Hematopoietic multipotent progenitor cell (in vitro differentiated cells): ENCODE results near the gene PRELP. TPM values are rescaled to one million over a fixed set of nuclear protein-coding genes. Genes with fewer than 3 reads are reported as not detected.

ENCODE experiments used
- DNase-seq, 3 donors: peaks; one replicate each; pipeline ENCODE4 v3.0.0-alpha.2; 2011 to 2015; ENCODE audit warnings: low read depth in 2 of 3, low spot score in 2 of 3
- total RNA-seq: library from RNA; depleted of rRNA; stranded (reverse); fragments of >200 nt; gene quantifications from one replicate; pipeline ENCODE4 v1.2.3, GENCODE V29; 2012

PRELP gene
- total RNA-seq, 1 donor = under 0.01 TPM

DNA sequence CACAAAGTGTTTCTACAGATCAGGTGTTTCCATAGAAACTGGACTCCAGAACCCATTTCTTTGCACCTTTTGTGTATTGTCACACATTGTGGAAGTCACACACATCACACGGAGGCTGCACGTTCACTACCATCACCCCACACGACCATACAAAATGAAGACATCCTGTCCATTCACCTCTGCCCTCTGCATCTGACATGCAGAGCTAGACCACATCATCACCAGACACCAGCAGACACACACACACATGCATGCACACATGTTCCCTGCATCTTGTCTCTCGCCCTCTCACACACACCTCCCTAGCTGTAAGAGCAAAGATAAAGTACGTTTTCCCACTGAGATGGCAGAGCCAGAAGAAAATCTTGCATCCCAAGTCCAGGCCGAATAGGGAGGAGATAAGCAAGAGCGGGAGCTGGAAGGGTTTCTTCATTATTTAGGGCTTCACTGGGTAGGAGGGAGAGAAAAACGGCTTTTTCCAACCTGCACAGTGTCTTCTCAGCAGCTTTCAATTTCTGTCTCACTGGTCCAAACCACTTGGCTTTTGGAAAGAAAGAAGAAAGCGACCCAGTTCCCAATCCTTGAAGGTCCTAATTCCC lies 709 bp downstream of the PRELP start:
- no peak for DNase-seq

DNA sequence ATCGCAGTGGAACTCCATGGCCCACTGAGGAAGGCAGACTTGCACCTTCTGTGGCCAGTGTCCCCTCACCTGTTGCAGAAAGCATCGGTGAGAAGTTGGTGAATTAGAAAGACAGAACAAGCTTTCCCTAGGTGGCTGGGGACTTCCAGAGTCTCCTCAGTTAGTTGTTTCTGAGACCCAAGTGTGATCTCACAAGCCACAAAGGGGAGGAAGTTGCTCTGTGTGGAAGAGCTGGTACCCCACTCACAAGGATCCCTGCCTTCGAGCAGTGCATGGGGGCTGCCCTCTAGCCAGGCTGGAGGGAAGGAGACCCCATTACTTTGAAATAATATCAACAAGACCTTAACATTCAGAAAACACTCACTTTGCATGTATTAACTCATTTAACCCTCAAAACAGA lies 2.1 kb downstream of the PRELP start:
- DNase-seq = no peak

DNA sequence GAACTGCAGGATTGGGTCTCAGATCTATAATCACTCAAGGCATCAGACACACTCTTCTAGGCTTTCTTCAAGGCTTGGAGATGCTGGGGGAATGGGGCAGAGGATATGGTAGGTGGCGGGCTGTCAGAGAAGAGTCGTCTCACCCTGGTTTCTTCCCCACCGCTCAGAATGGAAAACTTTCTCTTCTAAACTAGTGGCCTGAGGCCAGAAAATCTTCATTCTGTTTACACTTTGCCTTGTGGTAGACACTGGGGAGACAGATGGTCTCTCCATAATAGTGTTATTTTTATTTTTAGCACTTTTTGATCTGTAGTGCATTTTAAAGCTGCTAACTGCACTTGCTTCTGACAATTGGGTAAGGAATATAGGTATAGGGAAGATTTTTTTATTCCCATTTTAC lies 2.6 kb downstream of the PRELP start:
- no peak for DNase-seq

DNA sequence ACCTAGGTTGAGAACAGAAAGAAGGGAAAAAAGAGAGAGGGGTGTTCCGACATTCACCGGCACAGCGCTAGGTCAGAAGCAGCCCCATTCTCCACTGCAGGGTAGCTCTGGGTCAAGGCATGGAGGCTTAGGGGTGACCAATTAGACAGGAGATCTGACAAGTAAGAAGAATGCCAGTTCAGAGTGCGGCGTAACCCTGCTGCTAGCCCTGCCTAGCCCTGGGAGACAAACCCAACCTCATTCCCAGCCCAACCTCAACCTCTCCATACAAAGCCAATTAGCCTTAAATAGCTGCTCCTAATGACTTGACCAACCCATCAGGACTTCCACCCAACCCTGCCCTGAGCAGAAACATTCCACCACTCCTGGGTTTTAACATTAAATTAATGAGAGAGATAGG lies 3.4 kb downstream of the PRELP start:
- no peak for DNase-seq

DNA sequence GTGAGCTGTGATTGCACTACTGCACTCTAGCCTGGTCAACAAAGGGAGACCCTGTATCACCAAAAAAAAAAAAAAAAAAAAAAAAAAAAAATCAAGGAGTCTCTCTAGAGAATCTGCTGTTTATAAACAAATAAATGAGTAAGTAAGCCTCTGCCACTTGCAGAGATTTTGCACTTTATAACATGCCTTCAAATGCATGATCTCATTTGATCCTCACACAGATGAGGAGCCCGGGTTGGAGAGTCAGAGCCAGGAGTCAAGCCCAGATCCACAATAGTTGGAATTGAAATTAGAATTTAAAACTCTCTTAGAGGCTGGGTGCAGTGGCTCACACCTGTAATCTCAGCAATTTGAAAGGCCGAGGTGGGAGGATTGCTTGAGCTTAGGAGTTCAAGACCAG lies 4.0 kb downstream of the PRELP start:
- no peak for DNase-seq

DNA sequence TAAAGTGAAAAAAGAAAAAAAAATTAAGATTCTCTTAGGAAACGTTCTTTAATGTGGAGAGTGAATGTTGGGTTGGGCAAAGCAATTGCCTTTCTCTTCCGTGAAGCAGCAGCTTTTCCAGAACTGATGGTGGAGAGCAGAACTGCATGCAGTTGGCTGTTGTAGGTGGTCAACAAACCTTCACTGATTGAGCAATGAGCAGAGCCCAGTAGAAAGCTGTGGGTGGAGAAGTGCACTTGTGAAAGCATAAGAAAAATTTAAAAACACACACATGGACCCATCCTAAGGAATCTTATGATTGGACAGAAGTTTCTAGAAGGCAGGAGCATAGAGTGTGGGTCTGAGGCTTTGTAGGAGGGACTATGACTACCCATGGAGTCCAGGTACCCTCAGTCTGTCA lies 4.5 kb downstream of the PRELP start:
- no peak for DNase-seq

DNA sequence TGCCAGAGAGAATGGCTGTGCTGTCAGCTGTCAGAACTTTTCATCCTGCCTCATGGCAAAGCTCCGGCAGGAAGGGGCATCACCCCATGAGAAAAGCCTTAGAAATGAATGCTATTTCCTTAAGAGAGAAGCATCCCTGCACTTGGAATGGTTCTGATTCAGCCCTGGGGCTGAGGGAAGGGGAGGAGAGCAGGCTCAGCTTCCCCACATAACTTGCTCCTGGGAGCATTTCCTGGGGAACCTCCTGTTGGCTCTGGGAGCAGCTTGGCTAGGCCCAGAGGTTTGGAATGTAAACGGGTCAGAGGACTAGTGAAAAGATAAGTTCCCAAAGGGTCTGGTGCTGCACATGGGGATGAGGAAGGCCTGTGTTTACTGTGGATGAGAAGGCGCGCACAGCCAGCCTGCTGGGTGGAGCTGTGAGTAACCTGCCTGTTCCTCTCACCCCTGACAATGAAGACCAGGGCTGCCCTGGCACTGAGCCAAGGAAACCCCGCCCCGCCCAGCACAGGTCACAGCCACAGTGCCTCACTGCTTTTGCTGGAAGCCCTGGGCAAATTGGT lies 5.0 kb downstream of the PRELP start:
- DNase-seq = no peak

DNA sequence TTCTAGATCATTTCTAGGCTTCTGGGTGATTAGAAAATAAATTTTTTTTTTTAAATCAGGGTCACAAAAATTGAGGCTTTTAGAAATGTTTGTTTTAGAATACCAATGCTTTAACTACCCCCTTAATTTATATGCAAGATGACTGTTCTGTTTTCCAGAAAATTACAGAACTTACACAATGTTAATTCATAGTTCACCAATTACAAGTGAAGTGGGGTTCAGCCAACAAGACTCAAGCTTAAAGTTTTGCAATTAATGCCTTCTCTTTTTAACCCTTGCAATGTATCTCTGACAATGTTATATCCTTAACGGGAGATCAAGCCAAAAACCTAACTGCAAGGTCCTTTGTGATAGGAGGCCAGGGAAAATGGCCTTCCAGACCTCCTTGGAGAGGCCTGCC lies 5.6 kb downstream of the PRELP start:
- DNase-seq = no peak

DNA sequence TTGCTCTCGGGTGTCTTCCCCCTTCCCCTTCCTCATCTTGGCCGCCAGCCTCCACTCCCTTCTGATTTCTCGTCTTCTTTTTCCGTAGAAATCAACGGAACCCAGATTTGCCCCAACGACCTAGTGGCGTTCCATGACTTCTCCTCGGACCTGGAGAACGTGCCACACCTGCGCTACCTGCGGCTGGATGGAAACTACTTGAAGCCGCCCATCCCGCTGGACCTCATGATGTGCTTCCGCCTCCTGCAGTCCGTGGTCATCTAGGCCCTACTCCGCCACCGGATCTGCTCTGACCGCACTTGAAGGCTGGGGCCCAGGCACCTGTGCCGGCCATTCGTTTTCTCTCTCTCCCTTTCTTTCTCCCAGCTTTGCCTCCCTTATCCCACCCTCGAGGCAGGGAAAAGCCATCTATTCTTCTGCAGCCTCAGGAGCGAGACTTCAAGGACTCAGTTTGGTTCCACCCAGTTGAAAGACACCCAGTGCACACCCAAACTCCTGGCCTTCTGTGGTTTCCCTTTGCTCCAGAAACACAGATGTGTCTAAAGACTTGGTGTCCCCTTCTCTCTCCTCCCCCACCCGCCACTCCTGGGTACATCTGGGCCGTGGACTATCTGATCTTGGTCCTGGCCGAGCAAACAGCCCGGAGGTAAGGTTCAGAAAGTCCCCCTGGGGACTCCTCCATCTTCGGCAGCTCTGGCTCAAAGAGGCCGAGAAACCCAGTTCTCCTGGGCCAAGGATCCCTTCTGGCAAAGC lies 11.2 kb downstream of the PRELP start:
- DNase-seq = no peak

DNA sequence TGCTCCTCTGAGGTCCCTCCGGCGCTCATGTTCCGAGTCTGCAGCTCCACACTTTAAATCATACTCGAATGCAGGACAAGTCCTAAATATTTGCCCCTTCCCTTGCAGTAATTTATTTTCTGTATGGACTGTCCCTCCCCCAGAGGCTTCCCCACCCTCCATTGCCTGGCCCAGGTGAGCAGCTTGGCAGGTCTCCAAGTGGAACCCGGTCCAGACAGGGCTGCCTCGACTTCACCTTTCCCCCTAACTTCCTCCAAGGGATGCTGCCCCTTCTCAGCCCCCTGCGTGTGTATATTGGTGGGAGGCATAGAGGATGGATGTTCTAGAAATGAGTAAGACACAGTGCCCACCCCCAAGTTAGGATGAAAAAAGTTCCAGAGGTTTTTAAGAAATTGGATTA lies 12.9 kb downstream of the PRELP start:
- no peak for DNase-seq

DNA sequence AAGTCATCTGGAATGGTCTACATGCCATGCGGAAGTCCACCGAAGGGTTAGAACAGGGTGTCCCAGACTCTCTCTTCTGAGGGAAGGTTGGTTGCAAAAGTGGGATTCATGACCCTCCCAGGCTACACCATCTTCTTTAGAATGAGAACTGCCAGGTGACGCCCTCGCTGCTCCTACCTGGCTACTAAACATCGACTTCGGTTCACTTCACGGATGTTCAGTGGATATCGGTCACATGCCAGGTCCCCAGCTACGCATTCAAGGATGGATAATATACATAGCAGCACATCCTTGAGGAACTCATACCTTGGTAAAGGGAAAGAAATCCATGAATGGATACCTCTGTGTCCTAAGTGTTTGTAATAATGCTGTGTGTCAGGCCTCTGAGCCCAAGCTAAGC lies 15.0 kb downstream of the PRELP start:
- DNase-seq = no peak

DNA sequence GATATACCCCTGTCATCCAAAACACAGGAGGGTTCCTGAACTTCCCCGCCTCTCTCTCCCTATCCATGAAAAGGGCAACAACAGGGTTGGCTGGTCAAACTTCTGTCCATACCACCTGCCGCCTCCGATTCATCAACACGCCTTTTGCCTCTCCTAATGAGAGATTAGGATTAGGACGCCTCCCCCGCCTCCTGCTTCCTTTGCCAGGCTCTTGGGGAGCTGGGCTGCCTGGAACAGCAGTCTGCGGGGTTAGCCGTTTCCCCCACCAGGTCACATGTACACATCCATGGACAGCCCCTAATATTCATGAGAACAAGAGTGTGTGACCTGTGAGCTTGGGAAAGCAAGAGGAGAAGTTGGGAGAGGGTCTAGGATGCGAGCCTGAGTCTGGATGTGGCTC lies 16.1 kb downstream of the PRELP start:
- no peak for DNase-seq

DNA sequence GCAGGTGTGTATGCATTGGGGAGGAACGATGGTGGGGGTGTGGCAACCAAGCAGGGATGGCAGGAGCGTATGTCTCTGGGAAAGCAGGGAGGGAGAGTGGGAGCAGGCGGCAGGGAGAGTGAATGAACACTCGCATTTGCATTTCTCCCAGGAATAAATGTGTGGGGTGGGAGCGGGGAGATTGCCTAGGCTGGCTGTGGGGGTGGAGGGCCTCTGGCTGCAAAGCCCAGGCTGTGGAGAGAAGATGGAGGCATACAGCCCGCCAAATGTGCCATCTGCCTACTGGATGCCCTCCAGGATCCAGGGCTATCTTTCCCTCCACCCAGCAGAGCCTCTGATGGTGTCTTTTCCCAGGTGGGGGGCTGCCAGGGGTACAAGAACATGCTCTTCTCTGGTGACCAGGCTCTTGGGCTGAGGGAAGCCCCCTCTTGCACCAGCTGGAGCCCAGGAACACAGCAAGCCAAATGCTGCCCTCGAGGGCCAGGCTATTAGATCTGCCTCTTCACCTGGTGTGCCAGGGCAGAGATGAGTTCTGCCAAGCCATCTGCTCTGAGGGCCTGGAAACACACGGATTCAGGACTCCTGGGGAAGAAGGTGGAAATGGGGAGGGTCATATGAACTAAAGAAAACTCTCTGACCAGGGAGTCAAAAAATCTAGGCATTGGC lies 16.6 kb downstream of the PRELP start:
- DNase-seq = no peak

DNA sequence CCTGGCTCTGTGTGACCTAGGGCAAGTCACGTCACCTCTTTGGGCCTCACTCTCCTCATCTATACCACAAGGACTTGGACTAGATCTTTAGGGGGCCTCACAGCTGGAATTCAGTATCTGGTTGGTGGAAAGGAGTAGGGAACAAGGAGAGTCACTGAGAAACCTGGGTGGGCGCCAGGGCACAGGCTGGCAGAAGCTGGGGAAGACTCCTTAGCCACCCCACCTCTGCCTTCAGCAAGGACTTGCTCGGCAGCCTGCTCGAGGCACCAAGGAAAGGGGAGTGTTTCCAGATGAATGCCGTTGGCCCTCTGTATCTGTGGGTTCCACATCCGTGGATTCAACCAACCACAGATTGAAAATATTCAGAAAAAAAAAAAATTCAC lies 17.1 kb downstream of the PRELP start:
- DNase-seq = no peak

DNA sequence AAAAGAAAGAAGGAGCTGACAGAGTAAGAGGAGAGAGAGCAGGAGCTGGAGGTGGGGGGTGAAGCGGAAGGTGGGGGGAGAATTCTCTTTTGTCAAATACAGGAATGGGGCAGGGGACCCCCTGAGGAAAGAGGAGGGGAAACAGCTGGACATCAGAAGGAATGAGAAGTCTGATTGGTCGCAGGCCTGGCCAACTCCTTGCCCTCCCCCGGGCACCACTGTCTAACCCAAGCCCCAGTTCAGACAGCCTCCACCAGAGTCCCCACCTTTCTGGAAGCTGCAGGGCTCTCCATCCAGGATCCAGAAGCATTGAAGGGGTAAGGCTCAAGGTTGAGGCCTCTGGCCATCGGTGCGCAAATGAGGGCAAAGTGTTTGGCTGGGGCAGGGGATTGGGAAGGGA lies 18.3 kb downstream of the PRELP start, which contains the start of gene OPTC:
TSS of gene OPTC (plus strand) at position 253 of the 400 bp plus-strand sequence. CDS start 1,853 bp downstream, outside the sequence.
- DNase-seq = no peak

DNA sequence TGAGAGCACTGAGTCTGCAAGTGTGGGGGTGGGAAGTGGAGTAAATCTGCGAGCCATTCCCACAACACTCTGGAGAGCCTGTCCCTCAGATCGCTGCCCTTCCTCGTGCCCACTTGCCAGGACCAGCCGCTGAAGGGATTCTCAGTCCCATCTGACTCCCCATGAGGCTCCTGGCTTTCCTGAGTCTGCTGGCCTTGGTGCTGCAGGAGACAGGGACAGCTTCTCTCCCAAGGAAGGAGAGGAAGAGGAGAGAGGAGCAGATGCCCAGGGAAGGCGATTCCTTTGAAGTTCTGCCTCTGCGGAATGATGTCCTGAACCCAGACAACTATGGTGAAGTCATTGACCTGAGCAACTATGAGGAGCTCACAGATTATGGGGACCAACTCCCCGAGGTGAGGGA lies 20.2 kb downstream of the PRELP start:
- DNase-seq = no peak

DNA sequence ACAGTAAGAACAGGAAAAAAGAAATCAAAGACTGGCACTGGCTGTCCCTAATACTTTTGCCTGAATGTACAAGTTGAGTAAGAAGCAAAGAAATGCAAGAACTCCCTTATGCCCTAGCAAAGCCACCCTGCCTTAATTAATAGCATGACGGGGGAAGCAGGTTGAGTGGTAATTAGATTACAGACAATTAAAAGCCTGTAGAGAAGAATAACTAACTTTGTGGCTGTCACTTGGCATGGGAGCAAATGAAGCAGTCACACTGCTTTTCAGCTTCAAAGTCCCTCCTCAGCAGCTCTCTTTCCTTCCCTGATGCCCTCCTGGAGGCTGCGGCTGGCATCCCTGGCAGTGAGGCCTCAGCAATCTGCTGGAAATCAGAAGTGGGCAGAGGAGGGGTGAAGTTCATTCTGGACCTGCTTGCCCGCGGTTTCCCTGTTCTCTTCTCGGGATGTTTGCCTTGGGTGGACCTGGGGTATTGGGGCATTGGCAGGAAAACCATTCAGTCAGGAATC lies 21.7 kb downstream of the PRELP start:
- DNase-seq = no peak

DNA sequence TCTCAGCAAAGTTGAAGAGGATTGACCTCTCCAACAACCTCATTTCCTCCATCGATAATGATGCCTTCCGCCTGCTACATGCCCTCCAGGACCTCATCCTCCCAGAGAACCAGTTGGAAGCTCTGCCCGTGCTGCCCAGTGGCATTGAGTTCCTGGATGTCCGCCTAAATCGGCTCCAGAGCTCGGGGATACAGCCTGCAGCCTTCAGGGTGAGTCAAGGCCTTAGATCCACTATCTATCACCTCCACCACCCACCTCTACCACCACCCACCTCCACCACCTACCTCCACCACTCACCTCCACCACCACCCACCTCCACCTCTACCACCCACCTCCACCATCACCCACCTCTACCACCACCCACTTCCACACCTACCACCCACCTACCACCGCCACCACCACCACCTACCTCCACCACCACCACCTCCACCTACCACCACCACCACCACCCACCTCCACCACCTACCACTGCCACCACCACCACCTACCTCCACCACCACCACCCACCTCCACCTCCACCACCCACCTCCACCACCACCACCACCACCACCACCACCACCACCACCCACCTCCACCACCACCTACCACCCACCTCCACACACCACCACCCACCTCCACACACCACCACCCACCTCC lies 24.2 kb downstream of the PRELP start:
- DNase-seq = no peak

DNA sequence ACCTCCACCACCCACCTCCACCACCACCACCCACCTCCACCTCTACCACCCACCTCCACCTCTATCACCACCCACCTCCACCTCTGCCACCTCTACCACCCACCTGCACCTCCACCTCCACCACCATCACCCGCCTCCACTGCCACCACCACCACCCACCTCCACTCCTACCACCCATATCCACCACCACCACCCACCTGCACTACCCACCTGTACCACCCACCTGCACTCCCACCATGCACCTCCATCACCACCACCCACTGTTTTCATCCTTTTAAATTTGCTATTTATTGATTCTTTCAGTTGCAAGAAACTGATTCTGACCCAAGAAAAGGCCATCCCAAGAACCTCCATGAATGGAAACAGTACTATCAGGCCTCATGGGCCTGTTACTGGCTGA lies 24.7 kb downstream of the PRELP start:
- no peak for DNase-seq

DNA sequence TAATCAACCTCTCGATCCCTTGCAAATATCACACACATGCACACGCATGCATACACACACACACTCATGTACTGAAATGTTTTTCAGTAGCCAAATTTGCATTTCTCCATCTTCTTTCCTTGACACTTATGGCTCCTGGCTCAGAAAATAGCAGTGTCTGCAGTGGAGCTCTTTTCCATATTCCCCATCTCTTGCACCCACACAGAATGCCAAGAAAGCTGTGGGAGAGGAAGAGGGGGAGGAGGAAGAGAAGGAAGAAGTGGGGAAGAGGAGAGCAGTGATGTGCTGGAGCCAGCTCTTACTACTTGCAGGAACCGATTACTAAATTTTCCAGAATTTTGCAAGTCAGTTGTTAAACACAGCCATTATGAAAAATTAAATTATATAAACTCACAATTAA lies 28.2 kb downstream of the PRELP start:
- no peak for DNase-seq
